Astrocyte (in vitro differentiated cells and primary cell): ENCODE results near the gene PLSCR3. TPM values are rescaled to one million over a fixed set of nuclear protein-coding genes. Genes with fewer than 3 reads are reported as not detected.
A peak's percentile ranks its signal among the peaks of the same experiment; 100 is the strongest.

Source experiments
- DNase-seq: peaks from one replicate; pipeline ENCODE4 v3.0.0-alpha.2; 2010; ENCODE audit warnings: low read depth
- FAIRE-seq: peaks from 2 replicates; lab custom pipeline; 2011; peaks lifted over from hg19 to GRCh38; lab: Jason Lieb, UNC
- H2AFZ ChIP-seq: 2 replicates; pipeline ENCODE4 v1.6.0; 2012; ENCODE audit warnings: low read depth, low read length, inconsistent platforms
- H3K27ac ChIP-seq: 2 replicates; pipeline ENCODE4 v1.5.1; 2011; ENCODE audit warnings: low read depth, low read length, inconsistent platforms
- H3K27me3 ChIP-seq: 2 replicates; pipeline ENCODE4 v1.6.0; 2011; ENCODE audit warnings: low read length, inconsistent platforms; ENCODE audit not compliant: insufficient read depth
- H3K36me3 ChIP-seq: 2 replicates; pipeline ENCODE4 v1.5.1; 2011; ENCODE audit warnings: low read length, inconsistent platforms; ENCODE audit not compliant: insufficient read depth
- H3K4me1 ChIP-seq: 2 replicates; pipeline ENCODE4 v1.5.1; 2011; ENCODE audit warnings: low read length, inconsistent platforms; ENCODE audit not compliant: insufficient read depth
- H3K4me2 ChIP-seq: 2 replicates; pipeline ENCODE4 v1.6.0; 2012; ENCODE audit warnings: low read length, inconsistent platforms
- H3K4me3 ChIP-seq: 2 replicates; pipeline ENCODE4 v1.5.1; 2011; ENCODE audit warnings: low read depth, mild to moderate bottlenecking, low read length, inconsistent platforms; ENCODE audit not compliant: insufficient read depth
- H3K79me2 ChIP-seq: 2 replicates; pipeline ENCODE4 v1.6.0; 2012; ENCODE audit warnings: mild to moderate bottlenecking, low read length, inconsistent platforms; ENCODE audit not compliant: insufficient read depth
- H3K9ac ChIP-seq: 2 replicates; pipeline ENCODE4 v1.6.0; 2012; ENCODE audit warnings: mild to moderate bottlenecking, low read length, inconsistent platforms
- H3K9me3 ChIP-seq: 2 replicates; pipeline ENCODE4 v1.5.1; 2012; ENCODE audit warnings: low read depth, mild to moderate bottlenecking, low read length, inconsistent platforms; ENCODE audit not compliant: insufficient read depth
- H4K20me1 ChIP-seq: 2 replicates; pipeline ENCODE4 v1.6.0; 2012; ENCODE audit warnings: low read length, inconsistent platforms; ENCODE audit not compliant: insufficient read depth
- H3K27ac Mint-ChIP-seq: one replicate; pipeline ENCODE4 v1.8.0; 2021; ENCODE audit warnings: mild to moderate bottlenecking, mixed read lengths; ENCODE audit not compliant: unreplicated experiment
- H3K27me3 Mint-ChIP-seq: one replicate; pipeline ENCODE4 v1.8.0; 2021; ENCODE audit warnings: low read depth, mixed read lengths; ENCODE audit not compliant: unreplicated experiment
- H3K36me3 Mint-ChIP-seq: one replicate; pipeline ENCODE4 v1.8.0; 2021; ENCODE audit warnings: low read depth, mixed read lengths; ENCODE audit not compliant: unreplicated experiment
- H3K4me1 Mint-ChIP-seq: one replicate; pipeline ENCODE4 v1.8.0; 2021; ENCODE audit warnings: low read depth, mixed read lengths; ENCODE audit not compliant: unreplicated experiment
- H3K4me3 Mint-ChIP-seq: one replicate; pipeline ENCODE4 v1.8.0; 2021; ENCODE audit warnings: mild to moderate bottlenecking, moderate library complexity, mixed read lengths; ENCODE audit not compliant: unreplicated experiment
- H3K9me3 Mint-ChIP-seq: one replicate; pipeline ENCODE4 v1.8.0; 2021; ENCODE audit warnings: mild to moderate bottlenecking, mixed read lengths; ENCODE audit not compliant: unreplicated experiment
- CTCF ChIP-seq: IDR thresholded peaks from 2 replicates; pipeline ENCODE4 v1.5.1; 2011; ENCODE audit warnings: low read depth, mild to moderate bottlenecking, inconsistent platforms, low read length, moderate library complexity; ENCODE audit not compliant: insufficient read depth
- EZH2 ChIP-seq: IDR thresholded peaks from 2 replicates; pipeline ENCODE4 v1.6.1; 2012; ENCODE audit warnings: mild to moderate bottlenecking, low read length, inconsistent platforms; ENCODE audit not compliant: insufficient read depth
- total RNA-seq: library from RNA; stranded (reverse); gene quantifications from 2 replicates; pipeline ENCODE4 v1.2.1, GENCODE V29; 2021

Gene PLSCR3
- total RNA-seq, 1 donor from 2014 or later = 67.6 TPM

- no peaks in the 10 kb centered on the region for H4K20me1 ChIP-seq
- peak within 1 kb of the TSS; percentile 58 for H3K27ac Mint-ChIP-seq
- DNase-seq = no peak
- H3K9ac ChIP-seq = no peak within 1 kb of the TSS
- no peaks in the 10 kb centered on the region for H3K36me3 ChIP-seq
- TF ChIP-seq CTCF (no peak), EZH2 (no peak)
- no peak within 1 kb of the TSS for H3K27ac ChIP-seq
- no peak within 1 kb of the TSS for H2AFZ ChIP-seq
- H3K4me1 ChIP-seq = no peaks in the 10 kb centered on the region
- H3K9me3 ChIP-seq = no peaks in the 10 kb centered on the region
- H3K27me3 ChIP-seq = no peaks in the 10 kb centered on the region
- H3K9me3 Mint-ChIP-seq = no peaks in the 10 kb centered on the region
- H3K4me1 Mint-ChIP-seq = no peaks in the 10 kb centered on the region
- H3K36me3 Mint-ChIP-seq = peaks cover 3% of the 10 kb centered on the region
- H3K27me3 Mint-ChIP-seq = peaks cover 3% of the 10 kb centered on the region
- no peak for FAIRE-seq
- no peak within 1 kb of the TSS for H3K4me2 ChIP-seq
- no peaks in the 10 kb centered on the region for H3K79me2 ChIP-seq
- no peak within 1 kb of the TSS for H3K4me3 ChIP-seq
- peak within 1 kb of the TSS; percentile 45 for H3K4me3 Mint-ChIP-seq
Observed at GRCh38 chr17:7425316-7425715, 31.0 kb upstream of the PLSCR3 start, which contains the start of gene SPEM2. Gene SPEM2 (plus strand): TSS chr17:7425616. CDS start chr17:7425689, 73 bp downstream.

DNA sequence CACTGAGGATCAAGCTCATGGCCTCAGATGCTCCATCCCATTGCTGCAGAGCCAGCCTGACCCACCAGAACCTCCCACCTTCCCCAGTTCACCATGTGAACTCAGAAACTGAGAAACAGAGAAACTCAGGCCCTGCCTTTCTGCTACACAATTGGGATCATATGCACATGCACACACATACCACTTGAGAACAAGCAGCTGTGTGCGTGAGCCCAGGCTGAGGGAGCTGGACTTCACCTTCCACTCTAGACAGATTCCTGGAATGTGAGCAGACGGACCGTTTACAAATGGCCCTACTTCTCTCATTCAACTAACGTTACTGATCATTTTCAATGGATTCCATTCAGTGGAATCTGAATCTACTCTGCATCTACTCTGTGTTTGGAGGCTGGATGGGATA is 29.4 kb upstream of the PLSCR3 start:
- no peaks in the 10 kb centered on the region for H3K79me2 ChIP-seq
- Mint-ChIP-seq H3K36me3 (peaks cover 8% of the 10 kb centered on the region), H3K9me3 (no peaks in the 10 kb centered on the region), H3K27ac (no peak overlapping the region), H3K4me3 (no peak overlapping the region), H3K4me1 (no peaks in the 10 kb centered on the region), H3K27me3 (no peaks in the 10 kb centered on the region)
- no peak overlapping the region for H3K4me2 ChIP-seq
- H4K20me1 ChIP-seq = peaks cover 8% of the 10 kb centered on the region
- no peaks in the 10 kb centered on the region for H3K4me1 ChIP-seq
- TF ChIP-seq CTCF (no peak), EZH2 (no peak)
- no peak for FAIRE-seq
- no peaks in the 10 kb centered on the region for H3K9me3 ChIP-seq
- no peak overlapping the region for H2AFZ ChIP-seq
- no peak for DNase-seq
- no peak overlapping the region for H3K27ac ChIP-seq
- H3K27me3 ChIP-seq = no peaks in the 10 kb centered on the region
- H3K4me3 ChIP-seq = no peak overlapping the region
- H3K36me3 ChIP-seq = no peaks in the 10 kb centered on the region
- no peak overlapping the region for H3K9ac ChIP-seq

- Histone ChIP-seq H3K4me2 (no peak overlapping the region), H3K27me3 (no peaks in the 10 kb centered on the region), H2AFZ (no peak overlapping the region), H3K4me3 (no peak overlapping the region), H3K36me3 (no peaks in the 10 kb centered on the region), H3K79me2 (no peaks in the 10 kb centered on the region), H3K27ac (no peak overlapping the region), H3K9me3 (no peaks in the 10 kb centered on the region), H3K4me1 (no peaks in the 10 kb centered on the region), H3K9ac (no peak overlapping the region), H4K20me1 (peaks cover 17% of the 10 kb centered on the region)
- H3K27me3 Mint-ChIP-seq = no peaks in the 10 kb centered on the region
- no peaks in the 10 kb centered on the region for H3K4me1 Mint-ChIP-seq
- DNase-seq (no peak), FAIRE-seq (no peak)
- no peak overlapping the region for H3K4me3 Mint-ChIP-seq
- H3K36me3 Mint-ChIP-seq = peaks cover 13% of the 10 kb centered on the region
- H3K27ac Mint-ChIP-seq = no peak overlapping the region
- no peak for TF ChIP-seq CTCF
- TF ChIP-seq EZH2 = no peak
- no peaks in the 10 kb centered on the region for H3K9me3 Mint-ChIP-seq
Observed at GRCh38 chr17:7421186-7421585, 26.9 kb upstream of the PLSCR3 start.
